Uterus (tissue), 4 donors: ENCODE results near the gene PLPP1. TPM values are rescaled to one million over a fixed set of nuclear protein-coding genes. Genes with fewer than 3 reads are reported as not detected.

ENCODE experiments used
- DNase-seq, 2 donors: peaks; one replicate each; pipeline ENCODE4 v3.0.0-alpha.2; 2019 to 2020
- H3K27ac ChIP-seq, 2 donors: fragments of 200-600 bp; sonication (generic); 1 replicate in 1 of 2; 2 replicates in 1 of 2; pipeline ENCODE4 v1.5.1; 2016 to 2018
- H3K27me3 ChIP-seq, 2 donors: fragments of 200-600 bp; sonication (generic); one replicate each; pipeline ENCODE4 v1.5.1; 2018 to 2019; ENCODE audit warnings: control low read depth in 1 of 2
- H3K36me3 ChIP-seq, 2 donors: fragments of 200-600 bp; sonication (generic); one replicate each; pipeline ENCODE4 v1.5.1; 2019; ENCODE audit warnings: control low read depth in 1 of 2
- H3K4me1 ChIP-seq, 2 donors: fragments of 200-600 bp; sonication (generic); one replicate each; pipeline ENCODE4 v1.5.1; 2018 to 2019; ENCODE audit warnings: control low read depth in 1 of 2
- H3K4me3 ChIP-seq, 2 donors: fragments of 200-600 bp; sonication (generic); 1 replicate in 1 of 2; 2 replicates in 1 of 2; pipeline ENCODE4 v1.5.1; 2018 to 2019; ENCODE audit warnings: mild to moderate bottlenecking in 1 of 2
- H3K9me3 ChIP-seq, 2 donors: fragments of 200-600 bp; sonication (generic); one replicate each; pipeline ENCODE4 v1.5.1; 2019; ENCODE audit warnings: control low read depth in 1 of 2
- POLR2A ChIP-seq, 2 donors: fragments of 450-650 bp; IDR thresholded peaks; one replicate each; pipeline ENCODE4 v1.6.1; 2016; ENCODE audit warnings: antibody characterized with exemption in 2 of 2, mild to moderate bottlenecking in 1 of 2, moderate library complexity in 1 of 2
- intact Hi-C: fragments of 100-400 bp; cut with DNase I; formaldehyde crosslinking; loops from one replicate; pipeline ENCODE4 v1.15.1; 2023; ENCODE audit warnings: low total_unique reads
- total RNA-seq, 4 donors: library from RNA; depleted of rRNA in 3 of 4; stranded (reverse); fragments of >200 nt in 3 of 4; gene quantifications; one replicate each; pipeline versions ENCODE4 v1.1.0 to v1.2.4, GENCODE V29; 2014 to 2023
- TF ChIP-seq, protein P1 (sequence below), 4 experiments: fragments of 200-600 bp in 2 of 4; fragments of 450-650 bp in 2 of 4; sonication (generic) in 2 of 4; IDR thresholded peaks; one replicate each; pipeline ENCODE4 v1.5.1; 2016 to 2019; ENCODE audit warnings: antibody characterized with exemption in 4 of 4, mild to moderate bottlenecking in 2 of 4, moderate library complexity in 1 of 4
- donor health status: DM: yes; HTN: yes; CAD: no.

Gene PLPP1
- total RNA-seq, 4 donors from 2014 or later: 83.4 to 297 (median 175) TPM

DNA sequence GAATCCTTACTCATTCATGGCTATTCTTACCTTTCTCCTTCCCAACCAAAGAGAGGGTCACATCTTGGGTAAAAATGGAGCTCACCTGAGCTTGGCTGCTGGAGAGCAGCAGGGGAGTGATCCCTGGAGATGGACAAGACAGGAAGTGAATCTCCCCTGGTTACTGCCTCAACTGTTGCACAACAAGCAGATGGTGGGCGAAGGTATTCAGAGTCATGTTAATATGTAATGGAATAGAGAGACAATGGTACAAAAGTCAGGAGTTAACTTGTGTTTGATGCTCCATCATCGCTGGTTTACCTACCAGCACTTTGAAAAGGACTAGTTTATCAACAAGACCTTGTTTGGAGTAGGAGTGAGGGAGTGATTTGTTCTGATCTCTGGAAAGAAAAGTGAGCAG, 13.0 kb upstream of the PLPP1 start:
- Histone ChIP-seq H3K27me3 (no peaks in the 10 kb centered on the region), H3K36me3 (no peaks in the 10 kb centered on the region), H3K4me3 (no peak overlapping the region), H3K27ac (no peak overlapping the region), H3K9me3 (no peaks in the 10 kb centered on the region), H3K4me1 (no peaks in the 10 kb centered on the region)
- no peak for DNase-seq
- TF ChIP-seq, protein P1, sequence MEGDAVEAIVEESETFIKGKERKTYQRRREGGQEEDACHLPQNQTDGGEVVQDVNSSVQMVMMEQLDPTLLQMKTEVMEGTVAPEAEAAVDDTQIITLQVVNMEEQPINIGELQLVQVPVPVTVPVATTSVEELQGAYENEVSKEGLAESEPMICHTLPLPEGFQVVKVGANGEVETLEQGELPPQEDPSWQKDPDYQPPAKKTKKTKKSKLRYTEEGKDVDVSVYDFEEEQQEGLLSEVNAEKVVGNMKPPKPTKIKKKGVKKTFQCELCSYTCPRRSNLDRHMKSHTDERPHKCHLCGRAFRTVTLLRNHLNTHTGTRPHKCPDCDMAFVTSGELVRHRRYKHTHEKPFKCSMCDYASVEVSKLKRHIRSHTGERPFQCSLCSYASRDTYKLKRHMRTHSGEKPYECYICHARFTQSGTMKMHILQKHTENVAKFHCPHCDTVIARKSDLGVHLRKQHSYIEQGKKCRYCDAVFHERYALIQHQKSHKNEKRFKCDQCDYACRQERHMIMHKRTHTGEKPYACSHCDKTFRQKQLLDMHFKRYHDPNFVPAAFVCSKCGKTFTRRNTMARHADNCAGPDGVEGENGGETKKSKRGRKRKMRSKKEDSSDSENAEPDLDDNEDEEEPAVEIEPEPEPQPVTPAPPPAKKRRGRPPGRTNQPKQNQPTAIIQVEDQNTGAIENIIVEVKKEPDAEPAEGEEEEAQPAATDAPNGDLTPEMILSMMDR (IDR thresholded peaks at IDR 0.05): no peak
- TF ChIP-seq POLR2A (IDR thresholded peaks at IDR 0.05): no peak
- intact Hi-C loops: no loop called here

DNA sequence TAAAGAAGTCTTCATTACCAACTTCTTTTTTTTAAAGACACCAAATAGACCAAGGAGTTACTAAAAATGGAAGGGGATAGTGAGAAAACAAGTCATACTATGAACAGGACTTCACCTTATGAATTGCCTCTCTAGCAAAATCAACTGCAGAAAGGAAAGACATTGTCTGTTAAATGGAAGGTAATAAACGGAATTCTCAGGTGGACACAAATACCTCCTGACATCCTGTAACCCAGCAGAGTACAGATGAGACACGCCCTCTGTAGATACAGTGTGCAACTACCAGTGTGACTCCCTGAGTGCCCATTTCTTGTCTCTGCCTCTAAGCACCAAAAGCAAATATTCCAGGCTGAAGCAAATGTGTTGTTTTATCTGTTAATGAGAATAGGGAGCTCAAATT, 12.2 kb upstream of the PLPP1 start:
- no peak overlapping the region for H3K4me3 ChIP-seq
- H3K27me3 ChIP-seq: no peaks in the 10 kb centered on the region
- intact Hi-C loops: no loop called here
- H3K36me3 ChIP-seq: no peaks in the 10 kb centered on the region
- TF ChIP-seq, protein P1 (IDR thresholded peaks at IDR 0.05): no peak
- no peak for TF ChIP-seq POLR2A (IDR thresholded peaks at IDR 0.05)
- no peaks in the 10 kb centered on the region for H3K9me3 ChIP-seq
- DNase-seq: no peak
- no peaks in the 10 kb centered on the region for H3K4me1 ChIP-seq
- no peak overlapping the region for H3K27ac ChIP-seq

DNA sequence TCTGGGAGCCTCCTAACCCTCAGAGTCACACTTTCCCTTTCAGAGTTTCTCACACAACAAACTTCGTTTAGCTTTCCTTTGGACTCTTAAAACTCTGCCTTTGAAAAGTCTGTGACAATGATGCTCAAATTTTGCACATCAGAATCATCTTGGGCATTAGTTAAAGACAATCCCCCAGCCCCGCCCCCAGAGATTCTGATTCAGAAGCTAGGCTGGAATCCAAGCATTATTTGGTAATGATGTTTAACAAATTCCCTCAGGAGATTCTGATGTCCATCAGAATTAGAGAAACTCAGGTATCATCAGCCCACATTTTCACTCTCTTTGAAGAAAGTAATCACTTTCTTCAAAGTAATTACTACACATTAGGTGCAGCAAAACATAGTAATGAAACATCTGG, 9.6 kb upstream of the PLPP1 start:
- H3K27ac ChIP-seq: no peak overlapping the region
- H3K36me3 ChIP-seq: no peaks in the 10 kb centered on the region
- H3K4me3 ChIP-seq: no peak overlapping the region
- H3K4me1 ChIP-seq: no peaks in the 10 kb centered on the region
- intact Hi-C loops: no loop called here
- no peak for TF ChIP-seq POLR2A (IDR thresholded peaks at IDR 0.05)
- TF ChIP-seq, protein P1 (IDR thresholded peaks at IDR 0.05): no peak
- no peak for DNase-seq
- H3K27me3 ChIP-seq: no peaks in the 10 kb centered on the region
- H3K9me3 ChIP-seq: no peaks in the 10 kb centered on the region

DNA sequence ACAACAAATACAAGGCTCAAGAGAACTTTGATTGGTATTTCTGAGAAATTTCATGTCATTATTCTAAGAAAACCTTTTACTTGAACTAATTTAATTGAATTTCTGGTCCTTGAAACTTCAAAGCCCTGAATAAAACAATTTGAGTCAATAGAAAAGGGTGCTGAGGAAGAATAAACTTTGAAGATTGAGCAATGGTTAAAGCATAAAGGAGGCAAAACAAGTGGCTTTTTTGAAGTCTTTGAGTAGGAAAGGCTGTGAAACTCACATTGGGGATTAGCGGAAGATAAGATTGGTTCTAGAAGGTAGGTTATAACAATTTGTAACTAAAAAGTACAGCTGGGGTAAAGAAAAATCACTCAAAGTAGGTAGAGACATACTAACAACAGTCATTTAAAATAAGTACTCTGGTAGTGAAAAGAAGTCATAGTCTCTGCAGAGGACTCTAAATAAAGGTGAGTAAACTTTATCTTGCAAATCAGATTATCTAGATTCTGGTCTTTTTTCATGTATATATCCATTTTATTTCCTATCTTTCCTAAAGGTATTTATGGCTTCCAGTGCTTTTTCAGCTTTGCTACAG, 6.4 kb upstream of the PLPP1 start:
- H3K4me3 ChIP-seq: no peak overlapping the region
- H3K36me3 ChIP-seq: no peaks in the 10 kb centered on the region
- H3K4me1 ChIP-seq: no peaks in the 10 kb centered on the region
- no peak for DNase-seq
- no peaks in the 10 kb centered on the region for H3K27me3 ChIP-seq
- no peaks in the 10 kb centered on the region for H3K9me3 ChIP-seq
- intact Hi-C loops: no loop called here
- TF ChIP-seq, protein P1 (IDR thresholded peaks at IDR 0.05): no peak
- TF ChIP-seq POLR2A (IDR thresholded peaks at IDR 0.05): no peak
- no peak overlapping the region for H3K27ac ChIP-seq

DNA sequence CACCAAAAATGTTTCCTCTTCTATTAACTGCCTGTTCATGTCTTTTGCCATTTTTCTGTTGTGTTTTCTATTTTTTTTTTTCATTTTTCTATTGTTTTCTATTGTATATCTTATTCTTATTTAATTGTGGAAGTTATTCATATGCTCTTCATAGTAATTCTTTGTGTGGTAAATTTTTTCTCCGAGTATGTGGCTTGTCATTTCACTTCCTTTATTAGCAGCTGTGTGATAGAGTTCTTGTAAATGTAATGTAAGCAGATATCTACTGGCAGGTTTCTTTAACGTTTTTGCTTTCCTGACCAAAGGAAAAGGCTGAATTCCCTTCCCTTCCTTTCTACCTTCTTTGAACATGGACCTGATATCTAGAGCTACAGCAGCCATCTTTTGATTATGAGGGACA, 5.8 kb upstream of the PLPP1 start:
- no peak overlapping the region for H3K4me3 ChIP-seq
- no peak for DNase-seq
- H3K36me3 ChIP-seq: no peaks in the 10 kb centered on the region
- H3K27me3 ChIP-seq: no peaks in the 10 kb centered on the region
- H3K4me1 ChIP-seq: no peaks in the 10 kb centered on the region
- TF ChIP-seq, protein P1 (IDR thresholded peaks at IDR 0.05): no peak
- no peak for TF ChIP-seq POLR2A (IDR thresholded peaks at IDR 0.05)
- no peaks in the 10 kb centered on the region for H3K9me3 ChIP-seq
- H3K27ac ChIP-seq: no peak overlapping the region
- intact Hi-C loops: no loop called here
